Cardiac fibroblast (primary cell): ENCODE data around the gene ATOH8.

Source experiments
- DNase-seq, 2 donors: peaks; one replicate each; pipeline versions ENCODE4 v3.0.0 to v3.0.0-alpha.2; 2010; ENCODE audit warnings: low read depth in 2 of 2
- H3K4me3 ChIP-seq, 2 donors: replicated peaks in 1 of 2; 1 replicate in 1 of 2; 2 replicates in 1 of 2; pipeline ENCODE4 v1.5.1; 2011; ENCODE audit warnings: low read depth in 2 of 2, low read length in 2 of 2, mild to moderate bottlenecking in 2 of 2, moderate library complexity in 1 of 2
- CTCF ChIP-seq: IDR thresholded peaks from one replicate; pipeline ENCODE4 v1.5.1; 2011; ENCODE audit warnings: low read depth, mild to moderate bottlenecking, low read length, inconsistent platforms

Gene ATOH8

GRCh38 chr2:85741833-85742455, 11.8 kb upstream of the ATOH8 start:
- TF ChIP-seq CTCF: no peak
- peak; percentile 86 to 95 for DNase-seq
- no peak overlapping the region for H3K4me3 ChIP-seq

- H3K4me3 ChIP-seq: no peak overlapping the region
- no peak for TF ChIP-seq CTCF
- peak; percentile 78 to 82 for DNase-seq
These were observed 10.3 kb upstream of the ATOH8 start for GRCh38 chr2:85743304-85743978.

- no peak for DNase-seq
- H3K4me3 ChIP-seq: no peak overlapping the region
- no peak for TF ChIP-seq CTCF
These were observed 9.7 kb upstream of the ATOH8 start for GRCh38 chr2:85744055-85744454.

GRCh38 chr2:85744741-85745601, 8.8 kb upstream of the ATOH8 start:
- peak; percentile 92 to 94 for DNase-seq
- H3K4me3 ChIP-seq: peak overlapping the region in 1 of 2 donors; percentile 13

GRCh38 chr2:85745619-85746018, 8.2 kb upstream of the ATOH8 start:
- no peak for DNase-seq
- H3K4me3 ChIP-seq: peak overlapping the region in 1 of 2 donors; percentile 13
- no peak for TF ChIP-seq CTCF

More at GRCh38 chr2:85744741-85745601, 8.8 kb upstream of the ATOH8 start:
- no peak for TF ChIP-seq CTCF

- H3K4me3 ChIP-seq: no peak overlapping the region
These were observed 7.3 kb upstream of the ATOH8 start for GRCh38 chr2:85746321-85747004.

More at GRCh38 chr2:85746321-85747004, 7.3 kb upstream of the ATOH8 start:
- DNase-seq: no peak
- TF ChIP-seq CTCF: no peak
